ENCODE results near the gene INHBC. TPM values are rescaled to one million over a fixed set of nuclear protein-coding genes. Genes with fewer than 3 reads are reported as not detected.
"Not testable (repeated sequence)": the region's sequence is repeated elsewhere in the genome, so short reads cannot be mapped to it uniquely, and the experiment has no call there.

The INHBC gene
- total RNA-seq, 2 experiments from 2014 or later, result 0.36 TPM; not detected in 1

DNA sequence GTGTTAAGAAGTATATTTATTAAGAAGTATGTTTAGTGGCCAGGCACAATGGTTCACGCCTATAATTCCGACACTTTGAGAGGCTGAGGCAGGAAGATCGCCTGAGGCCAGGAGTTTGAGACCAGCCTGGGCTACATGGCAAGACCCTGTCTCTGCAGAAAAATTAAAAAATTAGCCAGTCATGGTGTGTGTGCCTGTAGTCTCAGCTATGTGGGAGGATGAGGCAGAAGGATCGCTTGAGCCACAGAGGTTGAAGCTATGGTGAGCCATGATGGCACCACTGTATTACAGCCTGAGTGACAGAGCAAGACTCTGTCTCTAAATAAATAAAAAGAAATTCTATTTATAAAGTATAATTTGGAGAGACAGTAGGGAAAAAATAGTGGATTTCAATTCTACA is 24.1 kb upstream of the INHBC start:
- ChIA-PET CTCF (ENCODE audit: unreplicated experiment) (interaction anchor here (1.0 kb wide), 1 partner anchor 9 kb away, joined by 3 read pairs; no protein-coding TSS in a partner anchor), POLR2A (interaction anchor here (0.6 to 2.3 kb wide), 7 partner anchors 9 to 82 kb away, joined by 3 to 7 read pairs (median 5); no protein-coding TSS in a partner anchor)
- Histone ChIP-seq H4K20me1 (ENCODE audit: insufficient read depth, low read length) (no peaks in the 10 kb centered on the region), H3K9me2 (ENCODE audit: insufficient read depth, low read length) (no peaks in the 10 kb centered on the region), H2AFZ (ENCODE audit: low read length) (no peak overlapping the region), H3K79me2 (ENCODE audit: insufficient read depth, low read depth, low read length) (peaks cover 11% of the 10 kb centered on the region; the same call in 1 of the 2 replicates), H3K9me3 (ENCODE audit: low read length) (no peaks in the 10 kb centered on the region), H3K36me3 (ENCODE audit: insufficient read depth, low read length) (peaks cover 14% of the 10 kb centered on the region; the same call in 1 of the 2 replicates), H3K27ac (ENCODE audit: low read depth, low read length, poor library complexity, severe bottlenecking) (no peak overlapping the region), H3K4me1 (ENCODE audit: insufficient read depth, low read length, poor library complexity, severe bottlenecking) (no peaks in the 10 kb centered on the region), H3K4me3 (ENCODE audit: low read depth, low read length, poor library complexity, severe bottlenecking) (no peak overlapping the region), H3K4me2 (ENCODE audit: low read length) (no peak overlapping the region)
- no TSS peak for BruUV-seq (replicated peaks)
- TF ChIP-seq EZH2phosphoT487 (IDR thresholded peaks at IDR 0.05; ENCODE audit: borderline replicate concordance, low read depth, low read length), result no peak
- no peak for TF ChIP-seq CTCF (conservative IDR thresholded peaks at IDR 0.05; ENCODE audit: low read length)
- intact Hi-C loops (cut with micrococcal nuclease; ENCODE audit: unreplicated experiment), result no loop called here
- DNase-seq (ENCODE audit: low spot score), result no peak

DNA sequence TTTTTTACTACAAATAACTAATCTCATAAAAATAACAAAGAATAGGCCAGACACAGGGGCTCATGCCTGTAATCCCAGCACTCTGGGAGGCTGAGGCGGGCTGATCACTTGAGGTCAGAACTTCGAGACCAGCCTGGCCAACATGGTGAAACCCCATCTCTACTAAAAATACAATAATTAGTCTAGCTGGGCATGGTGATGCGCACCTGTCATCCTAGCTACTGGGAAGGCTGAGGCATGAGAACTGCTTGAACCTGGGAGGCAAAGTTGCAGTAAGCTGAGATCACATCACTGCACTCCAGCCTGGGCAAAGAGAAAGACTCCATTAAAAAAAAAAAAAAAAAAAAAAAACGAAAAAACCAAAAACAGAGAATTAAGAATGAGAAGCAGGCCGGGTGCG is 20.4 kb upstream of the INHBC start:
- H4K20me1 ChIP-seq (ENCODE audit: insufficient read depth, low read length); H3K9me3 ChIP-seq (ENCODE audit: low read length); CTCF ChIA-PET (ENCODE audit: unreplicated experiment); H3K27ac ChIP-seq (ENCODE audit: low read depth, low read length, poor library complexity, severe bottlenecking); DNase-seq (ENCODE audit: low spot score); BruUV-seq (replicated peaks); intact Hi-C loops (cut with micrococcal nuclease; ENCODE audit: unreplicated experiment); H3K4me2 ChIP-seq (ENCODE audit: low read length); H3K4me1 ChIP-seq (ENCODE audit: insufficient read depth, low read length, poor library complexity, severe bottlenecking); H3K79me2 ChIP-seq (ENCODE audit: insufficient read depth, low read depth, low read length); H3K4me3 ChIP-seq (ENCODE audit: low read depth, low read length, poor library complexity, severe bottlenecking); H2AFZ ChIP-seq (ENCODE audit: low read length); H3K9me2 ChIP-seq (ENCODE audit: insufficient read depth, low read length): not testable (repeated sequence)
- H3K36me3 ChIP-seq (ENCODE audit: insufficient read depth, low read length), result peaks cover 19% of the 10 kb centered on the region; the same call in 1 of the 2 replicates
- POLR2A ChIA-PET, result interaction anchor here (0.6 to 0.7 kb wide), 3 partner anchors 16 to 815 kb away, joined by 3 to 5 read pairs (median 3); no protein-coding TSS in a partner anchor

DNA sequence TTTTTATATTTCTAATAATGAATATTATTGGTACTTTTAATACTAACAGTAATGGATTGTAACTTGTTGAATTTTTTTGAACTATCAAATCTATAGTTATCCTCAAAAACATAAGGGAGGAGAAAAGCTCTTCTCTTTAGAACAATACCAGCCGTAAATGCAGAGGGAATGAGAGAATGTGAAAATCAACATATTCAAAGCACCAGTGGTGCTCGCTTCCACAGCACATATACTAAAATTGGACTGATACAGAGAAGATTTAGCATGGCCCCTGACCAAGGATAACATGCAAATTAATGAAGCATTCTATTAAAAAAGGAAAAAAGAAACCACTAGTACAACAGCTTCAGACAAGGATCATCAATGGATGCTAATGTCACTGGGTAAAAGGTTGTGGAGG is 19.5 kb upstream of the INHBC start:
- ChIA-PET POLR2A (interaction anchor here (0.7 kb wide), 1 partner anchor 324 kb away, joined by 3 read pairs; no protein-coding TSS in a partner anchor), CTCF (ENCODE audit: unreplicated experiment) (interaction anchor here (0.5 kb wide), 1 partner anchor 12 kb away, joined by 4 read pairs; no protein-coding TSS in a partner anchor)
- H3K9me2 ChIP-seq (ENCODE audit: insufficient read depth, low read length), result no peaks in the 10 kb centered on the region
- H3K27ac ChIP-seq (ENCODE audit: low read depth, low read length, poor library complexity, severe bottlenecking), result no peak overlapping the region
- intact Hi-C loops (cut with micrococcal nuclease; ENCODE audit: unreplicated experiment), result no loop called here
- H3K9me3 ChIP-seq (ENCODE audit: low read length), result no peaks in the 10 kb centered on the region
- peaks cover 19% of the 10 kb centered on the region; the same call in 1 of the 2 replicates for H3K36me3 ChIP-seq (ENCODE audit: insufficient read depth, low read length)
- H3K4me1 ChIP-seq (ENCODE audit: insufficient read depth, low read length, poor library complexity, severe bottlenecking), result no peaks in the 10 kb centered on the region
- H4K20me1 ChIP-seq (ENCODE audit: insufficient read depth, low read length), result no peaks in the 10 kb centered on the region
- H2AFZ ChIP-seq (ENCODE audit: low read length), result no peak overlapping the region
- no TSS peak for BruUV-seq (replicated peaks)
- H3K4me3 ChIP-seq (ENCODE audit: low read depth, low read length, poor library complexity, severe bottlenecking), result no peak overlapping the region
- H3K4me2 ChIP-seq (ENCODE audit: low read length), result no peak overlapping the region
- no peaks in the 10 kb centered on the region for H3K79me2 ChIP-seq (ENCODE audit: insufficient read depth, low read depth, low read length)
- DNase-seq (ENCODE audit: low spot score), result no peak
- TF ChIP-seq CTCF (conservative IDR thresholded peaks at IDR 0.05; ENCODE audit: low read length), result no peak
- no peak for TF ChIP-seq EZH2phosphoT487 (IDR thresholded peaks at IDR 0.05; ENCODE audit: borderline replicate concordance, low read depth, low read length)

Data from OCI-LY7 (cell line).